ENCODE results near the gene PHF21A.
A peak's percentile ranks its signal among the peaks of the same experiment; 100 is the strongest.
"Not testable (repeated sequence)": the region's sequence is repeated elsewhere in the genome, so short reads cannot be mapped to it uniquely, and the experiment has no call there.

Gene PHF21A

DNA sequence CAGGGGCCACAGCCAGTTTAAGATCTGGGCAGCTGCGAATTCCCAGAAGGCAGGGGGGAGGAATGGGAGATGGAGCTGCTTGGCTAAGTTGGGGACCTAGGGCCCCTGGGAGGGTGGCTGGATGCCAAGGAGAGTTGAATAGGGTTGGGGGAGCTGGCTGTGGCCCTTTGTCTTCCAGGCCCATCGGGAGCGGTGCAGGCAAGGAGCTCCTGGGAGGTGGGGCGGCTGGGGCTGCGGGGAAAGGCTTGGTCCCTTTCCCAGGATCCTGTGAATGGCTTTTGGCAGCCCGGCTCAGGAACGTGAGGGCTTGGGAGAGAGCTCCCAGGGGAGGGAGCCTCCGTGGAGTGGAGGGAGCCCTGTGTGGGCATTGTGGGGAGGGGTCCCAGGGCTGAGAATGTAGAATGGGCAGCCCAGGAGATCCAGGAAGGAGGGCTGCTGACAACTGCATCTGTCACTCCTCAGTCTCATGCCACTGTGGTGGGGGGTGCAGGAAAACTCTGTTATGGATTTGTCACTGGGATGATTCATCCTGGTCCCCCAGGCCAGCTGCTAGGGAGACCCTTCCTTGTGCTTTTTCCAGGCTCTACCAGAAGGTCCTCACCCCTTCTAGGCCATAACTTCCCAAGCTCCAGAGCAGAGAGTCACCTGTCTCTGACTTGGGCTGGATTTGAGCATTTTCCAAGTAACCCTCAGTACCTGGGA lies 220.2 kb downstream of the PHF21A start:
- DNase-seq = no peak

DNA sequence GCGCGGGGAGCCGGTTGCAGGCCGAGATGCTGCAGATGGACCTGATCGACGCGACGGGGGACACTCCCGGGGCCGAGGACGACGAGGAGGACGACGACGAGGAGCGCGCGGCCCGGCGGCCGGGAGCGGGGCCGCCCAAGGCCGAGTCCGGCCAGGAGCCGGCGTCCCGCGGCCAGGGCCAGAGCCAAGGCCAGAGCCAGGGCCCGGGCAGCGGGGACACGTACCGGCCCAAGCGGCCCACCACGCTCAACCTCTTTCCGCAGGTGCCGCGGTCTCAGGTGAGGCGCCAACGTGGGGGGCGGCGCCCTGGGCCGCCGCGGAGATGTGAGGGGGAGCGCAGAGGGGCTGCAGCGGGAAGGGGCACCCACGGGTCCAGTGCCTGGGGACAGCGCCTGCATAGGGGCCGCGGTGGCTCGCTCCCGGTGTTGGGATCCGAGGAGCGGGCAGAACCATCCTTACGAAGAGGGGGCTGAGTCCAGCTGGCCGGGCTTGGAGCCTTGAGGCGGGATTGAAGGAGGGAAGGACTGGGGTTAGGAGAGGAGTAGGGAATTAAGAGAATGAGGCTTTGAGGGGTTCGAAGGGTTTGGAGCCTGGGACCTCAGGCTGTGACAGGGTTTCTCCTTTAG lies 221.0 kb downstream of the PHF21A start:
- not testable (repeated sequence) for DNase-seq

DNA sequence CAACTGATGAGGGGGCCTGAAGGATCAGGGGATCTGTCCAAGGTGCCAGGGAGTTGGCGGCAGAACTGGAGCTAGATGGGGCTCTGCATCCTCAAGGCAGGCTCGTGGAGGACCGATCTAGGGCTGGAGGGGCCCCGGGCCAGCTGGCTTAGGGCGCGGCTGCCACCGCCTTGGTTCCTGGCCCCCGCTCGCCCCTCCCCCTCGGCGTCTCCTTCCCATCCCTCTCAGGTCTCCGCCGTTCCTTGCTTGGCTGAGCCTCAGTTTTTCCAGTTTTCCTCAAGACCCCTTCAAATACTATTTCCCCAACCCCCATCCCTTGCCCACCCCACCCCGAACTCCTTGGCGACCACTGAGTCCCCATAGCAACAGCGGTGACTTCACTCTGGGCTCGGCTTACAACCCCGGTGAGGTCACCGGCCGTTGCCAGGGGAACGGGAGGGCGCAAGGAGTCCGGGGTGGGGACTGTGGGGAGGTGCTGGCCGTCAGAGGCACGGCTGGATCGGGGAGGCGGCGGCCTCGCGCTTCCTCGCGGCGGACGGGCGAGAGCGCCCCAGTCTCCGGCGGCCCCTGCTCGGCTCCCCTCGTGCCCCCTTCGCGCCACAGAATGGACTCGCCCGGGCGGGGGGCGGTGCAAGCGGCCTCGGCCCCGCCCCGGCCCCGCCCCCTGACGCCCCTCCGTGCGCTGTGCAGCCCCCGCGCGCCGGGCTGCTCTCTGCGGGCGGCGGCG lies 221.6 kb downstream of the PHF21A start:
- DNase-seq = peak; percentile 87

DNA sequence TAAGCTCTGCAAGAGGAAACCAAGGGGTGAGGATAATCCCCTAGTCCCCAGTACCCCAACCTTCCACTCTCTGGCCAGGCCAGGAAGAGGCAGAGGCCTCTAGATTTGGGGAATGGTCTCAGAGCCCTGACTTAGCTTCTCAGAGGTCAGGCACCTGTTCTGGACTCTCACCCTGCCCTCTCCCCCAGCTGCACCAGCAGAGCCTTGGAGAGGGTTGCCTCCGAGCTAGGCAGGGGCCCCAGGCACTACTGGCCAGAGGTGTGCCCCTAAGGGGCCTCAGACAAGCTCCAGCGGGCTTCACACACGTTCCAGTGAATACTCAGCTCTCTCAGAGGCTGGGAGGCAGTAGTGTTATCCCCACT lies 222.2 kb downstream of the PHF21A start:
- DNase-seq = no peak

DNA sequence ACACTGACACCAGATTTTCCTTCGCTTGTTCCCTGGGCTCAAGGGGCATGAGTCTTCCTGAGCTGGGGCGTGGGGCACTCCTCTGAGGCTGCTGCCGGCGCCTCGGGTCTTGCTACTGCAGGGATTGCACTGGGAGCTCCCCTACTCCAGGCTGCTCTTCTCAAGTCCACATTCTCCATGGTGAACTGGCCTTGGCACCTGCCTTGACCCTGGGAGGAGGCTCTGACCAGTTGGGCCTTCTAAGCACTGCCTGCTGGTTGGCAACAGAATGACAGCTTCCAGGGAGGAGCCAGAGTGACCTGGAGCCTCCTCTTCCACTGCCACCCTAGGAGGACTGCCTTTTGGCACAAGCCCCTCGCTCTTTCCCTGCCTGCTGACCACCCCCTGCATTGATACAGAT lies 223.7 kb downstream of the PHF21A start:
- no peak for DNase-seq

DNA sequence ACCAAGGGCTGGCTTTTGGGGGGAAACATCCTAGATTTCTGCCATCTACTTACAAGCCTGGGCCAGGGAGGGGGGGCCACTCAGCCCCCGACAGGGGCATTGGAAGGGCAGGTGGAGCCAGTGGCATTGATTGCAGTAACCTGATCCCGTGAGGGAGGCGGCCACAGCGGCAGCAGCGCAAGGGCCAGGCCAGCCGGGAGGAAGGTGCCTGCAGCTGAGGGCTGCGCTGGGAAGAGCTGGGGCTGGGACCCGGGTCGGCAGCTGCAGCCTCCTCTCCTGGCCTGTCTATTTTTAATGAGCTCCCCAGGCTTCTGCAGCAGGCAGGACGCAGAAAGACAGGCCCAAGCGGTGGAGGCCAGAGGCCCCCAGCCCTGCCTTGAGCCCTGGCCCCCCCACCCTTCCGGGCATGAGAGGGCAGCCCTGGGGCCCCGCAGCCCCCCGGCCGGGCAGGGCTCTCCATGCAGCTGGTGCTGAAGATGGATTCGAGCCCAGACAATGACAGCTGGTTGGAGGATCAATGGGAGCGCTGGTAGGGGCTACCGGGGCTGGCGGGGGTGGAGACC lies 224.8 kb downstream of the PHF21A start:
- DNase-seq = peak; percentile 68

DNA sequence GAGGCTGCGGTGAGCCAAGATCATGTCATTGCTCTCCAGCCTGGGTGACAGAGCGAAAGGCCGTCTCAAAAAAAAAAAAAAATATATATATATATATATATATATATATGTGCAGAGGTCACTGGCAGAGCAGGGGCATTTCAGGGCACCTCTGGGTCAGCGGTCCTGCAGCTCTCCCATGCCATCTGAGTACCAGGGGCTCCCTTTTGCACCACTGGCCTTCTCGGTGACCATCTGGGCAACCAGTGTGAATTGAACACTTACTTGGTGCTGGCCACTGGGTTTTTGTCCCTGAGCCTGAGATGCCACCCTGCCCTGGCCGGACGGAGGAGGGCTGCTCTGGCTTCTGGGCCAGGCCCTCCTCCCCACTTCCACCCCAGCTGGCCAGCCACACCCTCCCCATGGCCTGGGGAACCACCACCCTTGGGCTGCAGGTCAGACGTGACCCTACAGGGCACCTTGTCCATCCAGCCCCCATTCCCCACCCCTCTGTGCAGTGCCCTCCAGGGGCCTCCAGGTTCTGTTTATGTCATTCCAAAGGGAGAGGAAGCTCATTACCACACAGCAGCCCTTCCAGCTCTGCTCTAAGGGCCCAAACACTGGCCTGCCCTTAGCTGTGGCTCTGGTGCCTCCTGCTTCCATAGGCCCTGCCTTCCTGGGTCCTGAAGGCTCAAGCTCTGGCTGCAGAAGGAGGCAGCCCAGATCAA lies 225.5 kb downstream of the PHF21A start:
- DNase-seq = no peak

DNA sequence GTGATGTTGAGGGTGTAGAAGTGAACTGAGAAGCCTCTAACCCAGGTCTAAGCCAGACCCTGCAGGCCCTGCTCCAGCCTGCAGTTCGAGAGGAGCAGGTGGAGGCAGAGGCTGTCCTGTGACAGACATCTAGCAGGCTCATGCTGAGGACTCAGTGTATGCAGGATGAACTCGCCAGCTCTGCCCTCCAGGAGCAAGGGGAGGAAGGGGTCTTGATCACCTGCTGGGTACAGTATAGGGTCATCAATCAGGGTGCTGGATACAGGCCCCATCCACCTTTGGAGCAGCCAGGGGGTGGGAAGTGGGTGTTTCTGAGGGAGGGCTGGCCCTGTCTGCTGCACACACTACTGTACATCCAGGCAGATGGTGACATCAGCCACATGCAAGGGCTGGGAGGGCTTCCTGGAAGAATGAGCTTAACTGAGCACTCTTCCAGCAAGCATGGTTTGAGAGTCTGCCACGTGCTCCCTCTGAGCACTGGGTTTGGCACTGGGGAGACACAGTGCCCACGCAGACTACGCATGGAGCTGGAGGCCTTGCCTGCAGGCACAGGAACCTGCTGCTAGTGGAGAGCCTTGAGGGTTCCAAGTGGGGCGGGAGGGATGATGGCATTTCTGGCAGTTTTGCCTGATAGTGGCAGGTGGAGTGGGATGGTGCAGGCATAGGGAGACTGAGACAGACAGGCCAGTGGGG lies 226.6 kb downstream of the PHF21A start:
- DNase-seq = no peak

DNA sequence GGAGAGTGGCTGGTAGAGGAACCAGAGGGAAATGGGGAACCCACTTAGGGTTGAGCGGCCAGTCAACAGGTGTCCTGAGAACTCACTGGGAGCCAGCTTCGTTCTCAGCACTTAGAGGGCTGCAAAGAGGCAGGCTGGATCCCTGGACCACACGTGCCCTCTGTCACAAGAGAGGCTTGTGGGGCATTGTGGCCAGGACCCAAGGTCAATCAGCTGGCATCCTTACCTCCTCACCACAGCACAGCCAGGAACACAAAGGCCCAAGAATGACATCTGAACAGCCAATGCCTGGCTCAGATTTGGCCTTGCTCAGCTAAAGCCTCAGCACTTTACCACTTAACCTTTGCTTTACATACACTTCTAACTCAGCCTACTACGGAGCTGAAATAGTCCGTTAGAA lies 228.4 kb downstream of the PHF21A start:
- no peak for DNase-seq

DNA sequence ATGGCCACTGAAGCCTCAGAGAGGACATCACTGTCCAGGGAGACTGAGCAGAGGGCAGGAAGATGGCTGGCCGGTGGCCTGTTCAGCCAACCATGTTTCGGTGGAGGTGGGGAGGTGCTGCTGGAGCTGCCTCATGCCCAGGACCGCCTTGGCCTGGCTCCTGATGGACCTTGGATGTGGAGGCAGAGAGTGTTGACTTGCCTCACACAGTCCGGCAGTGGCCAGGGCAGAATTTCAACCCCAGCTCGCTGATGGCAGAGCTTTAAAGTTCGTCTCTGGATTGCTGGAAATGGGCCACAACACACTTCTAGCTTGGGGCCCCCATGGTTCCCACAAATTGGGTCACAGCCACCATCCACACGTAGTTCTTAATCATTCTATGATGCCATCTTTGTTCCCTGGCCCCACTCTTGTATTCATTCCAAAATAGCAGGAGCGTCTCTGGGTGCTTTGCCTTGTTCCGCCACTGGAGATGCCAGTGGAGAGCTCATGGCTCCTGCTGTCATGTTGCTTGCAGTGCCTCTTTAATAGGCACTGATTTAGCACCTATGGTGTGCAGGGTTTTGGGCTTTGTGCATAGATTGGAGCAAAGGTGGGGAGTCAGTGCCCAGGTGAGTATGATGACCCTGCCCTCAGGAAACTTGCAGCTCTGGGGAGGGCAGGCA lies 230.2 kb downstream of the PHF21A start:
- no peak for DNase-seq

DNA sequence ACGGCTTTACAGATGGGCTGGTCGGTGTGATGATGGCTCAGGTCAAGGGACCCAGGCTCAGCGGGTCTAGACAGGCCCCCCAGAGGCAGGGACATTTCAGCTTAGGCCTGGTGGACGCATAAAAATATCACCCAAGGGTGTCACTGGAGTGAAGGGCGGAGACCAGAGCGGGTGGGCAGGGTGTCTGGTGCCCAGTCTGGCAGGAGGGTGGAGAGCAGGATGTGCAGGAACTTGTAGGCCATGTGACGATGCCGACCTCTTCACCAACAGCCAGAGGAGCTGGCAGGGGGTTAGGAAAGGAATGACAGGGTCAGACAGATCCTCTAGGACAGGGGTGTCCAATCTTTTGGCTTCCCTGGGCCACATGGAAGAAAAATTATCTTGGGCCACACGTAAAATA lies 231.3 kb downstream of the PHF21A start:
- no peak for DNase-seq

DNA sequence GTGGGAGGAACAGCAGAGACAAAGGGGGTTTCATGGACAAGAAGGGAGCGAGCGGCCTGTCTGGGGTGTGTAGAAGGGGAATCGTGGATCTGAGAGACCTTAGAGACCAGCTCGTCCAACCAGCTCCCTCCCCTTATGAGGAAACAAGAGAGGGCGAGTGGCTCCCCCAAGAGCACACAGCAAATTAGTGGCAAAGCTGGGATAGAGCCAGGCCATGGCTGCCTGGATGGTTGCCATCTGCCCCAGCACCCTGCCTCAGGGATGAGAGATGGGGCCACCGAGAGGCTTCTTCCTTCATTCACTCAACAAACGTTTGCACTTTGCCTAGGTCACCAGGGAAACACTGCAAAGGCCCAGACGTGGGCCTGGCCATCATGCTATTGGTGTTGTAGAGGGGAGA lies 231.7 kb downstream of the PHF21A start:
- no peak for DNase-seq

DNA sequence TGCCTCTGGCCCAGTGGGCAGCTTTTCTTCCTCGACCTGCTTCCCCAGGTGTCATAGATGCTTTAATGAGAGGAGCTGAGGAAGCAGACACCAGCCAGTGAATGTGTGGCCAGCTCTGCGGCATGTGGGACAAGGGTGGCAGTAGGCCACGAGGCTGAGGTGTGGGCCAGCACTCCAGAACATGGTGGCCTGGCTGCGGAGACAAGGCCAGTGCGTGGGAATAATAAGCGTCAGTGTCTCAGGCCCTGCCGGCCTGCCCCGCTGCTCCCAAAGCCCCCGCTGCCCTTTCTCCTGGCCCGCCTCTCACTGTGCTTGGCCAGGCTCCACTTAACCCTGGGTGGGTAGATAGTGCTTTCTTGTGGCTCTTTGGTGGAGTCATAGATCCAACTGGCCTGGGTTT lies 233.7 kb downstream of the PHF21A start:
- no peak for DNase-seq

DNA sequence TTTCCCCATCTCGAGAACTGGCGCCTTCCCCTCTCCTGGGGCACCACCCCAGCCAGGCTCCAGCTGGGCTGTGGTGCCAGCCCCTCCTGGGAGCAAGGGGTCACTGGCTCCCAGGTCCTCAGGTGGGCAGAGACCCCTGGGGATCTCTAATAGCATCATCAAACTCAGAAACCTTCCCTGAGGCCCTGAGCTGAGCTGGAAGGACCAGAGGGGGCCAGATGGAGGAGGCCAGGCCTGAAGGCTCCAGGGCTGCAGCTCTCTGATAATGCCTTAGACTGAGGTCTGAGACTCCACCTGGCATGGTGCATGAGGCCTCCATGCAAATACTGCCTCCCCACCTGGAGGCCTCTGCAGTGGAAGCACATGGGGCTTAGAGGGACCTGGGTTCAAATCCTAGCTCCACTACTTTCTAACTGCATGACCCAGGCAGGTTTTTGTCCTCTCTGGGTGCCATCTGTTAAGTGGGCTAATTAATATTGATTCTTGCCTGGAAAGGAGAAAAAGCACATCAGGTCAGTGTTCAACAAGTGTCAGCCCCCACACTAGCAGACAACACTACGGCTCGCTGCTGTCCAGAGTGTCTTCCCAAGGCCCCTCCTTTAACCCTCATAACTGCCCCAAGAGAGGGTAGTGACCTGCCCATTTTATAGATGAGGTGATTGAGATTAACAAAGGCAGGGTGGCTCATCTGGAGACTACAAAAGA lies 234.3 kb downstream of the PHF21A start:
- no peak for DNase-seq

DNA sequence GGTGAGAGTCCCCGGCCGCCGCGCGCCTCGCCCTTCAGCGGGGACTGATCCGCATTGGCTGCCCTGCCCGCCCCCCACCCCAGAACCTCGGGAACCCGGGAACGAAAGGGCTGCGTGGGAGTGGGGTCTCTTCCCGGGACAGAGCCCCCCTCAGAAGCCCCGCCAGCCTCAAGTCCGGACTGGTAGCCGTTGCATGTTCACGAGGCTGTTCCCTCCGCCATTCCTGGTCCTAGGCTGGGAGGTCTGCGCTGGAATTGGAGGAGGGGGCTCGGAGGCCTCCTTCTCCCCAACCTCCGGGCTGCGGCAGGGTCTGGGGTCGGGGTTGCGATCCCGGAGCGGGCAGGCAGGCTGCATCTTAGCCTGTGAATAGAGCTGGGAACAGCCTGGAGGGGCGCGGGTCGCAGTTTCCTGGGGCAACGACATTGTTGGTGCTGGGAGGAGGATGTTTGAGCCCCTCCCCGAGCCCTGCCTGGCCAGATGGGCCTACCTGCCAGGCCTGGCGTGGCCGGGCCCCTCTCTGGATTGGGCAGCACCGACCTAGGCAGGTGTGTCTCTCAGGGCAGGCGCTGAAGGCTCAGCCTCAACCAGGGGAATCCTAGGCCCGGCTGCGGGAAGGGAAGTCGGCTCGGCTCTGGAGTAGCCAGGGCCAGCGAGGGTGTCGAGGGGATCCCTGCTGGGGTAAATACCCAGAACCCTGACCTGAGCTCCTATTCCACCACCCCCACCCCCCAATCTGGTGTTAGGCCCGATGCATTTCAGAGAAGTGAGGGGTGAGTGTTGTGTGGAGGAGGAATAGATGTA lies 235.1 kb downstream of the PHF21A start:
- DNase-seq = no peak

DNA sequence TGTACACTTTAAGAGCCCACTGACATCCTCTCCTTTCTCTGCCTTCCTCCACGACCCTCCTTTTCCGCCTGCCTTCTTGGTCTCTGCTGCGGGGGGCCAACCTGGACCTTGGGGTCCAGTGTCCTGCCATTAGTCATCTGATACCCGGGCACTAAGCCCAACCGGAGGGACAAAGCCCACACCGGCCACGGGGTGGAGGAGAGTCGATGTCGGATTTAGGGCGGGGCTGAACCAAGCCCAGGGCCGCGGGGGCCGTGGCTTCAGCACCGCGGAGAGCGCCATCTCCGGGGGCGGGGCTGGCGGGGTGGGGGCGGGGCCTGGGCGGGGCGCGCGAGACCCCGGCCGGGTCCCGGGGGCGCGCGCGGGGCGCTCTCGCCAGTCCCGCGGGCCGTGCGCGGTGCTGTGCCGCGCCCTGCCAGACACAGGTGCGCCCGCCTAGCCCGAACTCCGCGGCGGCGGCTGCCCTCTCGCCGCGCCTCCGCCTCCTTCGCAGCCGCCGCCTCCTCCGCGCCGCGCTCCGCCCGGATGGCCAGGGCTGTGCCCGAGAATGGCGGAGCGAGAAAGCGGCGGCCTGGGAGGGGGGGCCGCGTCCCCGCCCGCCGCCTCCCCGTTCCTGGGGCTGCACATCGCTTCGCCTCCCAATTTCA lies 235.9 kb downstream of the PHF21A start, which contains the start of gene MAPK8IP1:
Gene MAPK8IP1, plus strand, starts transcription at position 378 of the 647 bp plus-strand sequence. Its CDS starts 170 bp downstream, at position 548.
- DNase-seq = peak; percentile 78

DNA sequence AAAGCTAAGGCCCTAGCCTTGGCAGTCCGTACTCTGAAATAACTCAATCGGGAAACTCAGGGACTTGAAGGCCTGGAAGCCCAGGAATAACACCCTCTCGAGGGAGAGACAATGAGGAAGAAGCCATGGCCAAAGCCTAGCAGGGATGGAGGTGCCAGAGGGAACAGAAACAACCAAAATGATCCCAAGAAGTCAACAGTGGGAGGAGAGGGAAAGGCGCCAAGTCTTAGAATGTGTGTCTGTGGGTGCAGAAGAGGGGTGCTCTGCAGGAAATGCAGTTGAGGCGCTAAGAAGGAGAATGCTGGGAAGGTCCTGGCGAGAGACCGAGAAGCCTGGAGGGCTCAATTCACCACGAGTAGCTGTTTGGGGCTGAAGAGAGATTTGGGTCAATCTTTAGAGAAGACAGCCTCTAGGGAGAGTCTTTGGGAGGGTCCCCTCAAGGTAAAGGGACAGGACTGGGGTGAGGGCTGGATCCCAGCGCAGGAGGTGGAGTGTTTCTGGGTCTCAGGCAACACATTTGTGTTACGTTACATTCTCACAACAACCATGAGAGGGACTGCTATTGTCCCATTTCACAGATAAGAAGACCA lies 236.6 kb downstream of the PHF21A start:
- no peak for DNase-seq
